ENCODE data around the gene UBR2.
"Not testable (repeated sequence)": the region's sequence is repeated elsewhere in the genome, so short reads cannot be mapped to it uniquely, and the experiment has no call there.

Gene UBR2

GRCh38 chr6:42598300-42598699 is 34.5 kb downstream of the UBR2 start:
- TF ChIP-seq CTCF (IDR thresholded peaks at IDR 0.05; ENCODE audit: low read depth, low read length), result no peak
- Histone ChIP-seq H3K9me3 (no peaks in the 10 kb centered on the region; the same call in 1 of the 2 replicates), H3K4me3 (ENCODE audit: low read depth, low read length) (no peak overlapping the region), H3K4me1 (no peaks in the 10 kb centered on the region), H3K36me3 (no peaks in the 10 kb centered on the region), H3K27me3 (no peaks in the 10 kb centered on the region)
- no peak for DNase-seq

- H3K27me3 ChIP-seq, result no peaks in the 10 kb centered on the region
- H3K9me3 ChIP-seq, result no peaks in the 10 kb centered on the region; the same call in 1 of the 2 replicates
- H3K4me3 ChIP-seq (ENCODE audit: low read depth, low read length), result no peak overlapping the region
- no peak for TF ChIP-seq CTCF (IDR thresholded peaks at IDR 0.05; ENCODE audit: low read depth, low read length)
- no peak for DNase-seq
- no peaks in the 10 kb centered on the region for H3K4me1 ChIP-seq
- H3K36me3 ChIP-seq, result no peaks in the 10 kb centered on the region
Observed at GRCh38 chr6:42599558-42599957, 35.7 kb downstream of the UBR2 start.

- no peaks in the 10 kb centered on the region for H3K9me3 ChIP-seq
- DNase-seq, result no peak
- no peaks in the 10 kb centered on the region; the same call in 1 of the 2 replicates for H3K36me3 ChIP-seq
- TF ChIP-seq CTCF (IDR thresholded peaks at IDR 0.05; ENCODE audit: low read depth, low read length), result no peak
- no peaks in the 10 kb centered on the region for H3K4me1 ChIP-seq
- H3K27me3 ChIP-seq, result no peaks in the 10 kb centered on the region
- H3K4me3 ChIP-seq (ENCODE audit: low read depth, low read length), result no peak overlapping the region
Observed at GRCh38 chr6:42604150-42604549, 40.3 kb downstream of the UBR2 start.

- H3K36me3 ChIP-seq; H3K4me3 ChIP-seq (ENCODE audit: low read depth, low read length); H3K4me1 ChIP-seq; DNase-seq; H3K9me3 ChIP-seq; H3K27me3 ChIP-seq: not testable (repeated sequence)
Observed at GRCh38 chr6:42604699-42605098, 40.9 kb downstream of the UBR2 start.

GRCh38 chr6:42610416-42610815 is 46.6 kb downstream of the UBR2 start:
- H3K36me3 ChIP-seq, result peaks cover 2% of the 10 kb centered on the region
- no peaks in the 10 kb centered on the region for H3K27me3 ChIP-seq
- H3K4me1 ChIP-seq, result no peaks in the 10 kb centered on the region
- DNase-seq, result no peak
- no peak for TF ChIP-seq CTCF (IDR thresholded peaks at IDR 0.05; ENCODE audit: low read depth, low read length)
- no peaks in the 10 kb centered on the region for H3K9me3 ChIP-seq
- H3K4me3 ChIP-seq (ENCODE audit: low read depth, low read length), result no peak overlapping the region

- H3K36me3 ChIP-seq, result peaks cover 7% of the 10 kb centered on the region
Observed at GRCh38 chr6:42615518-42615917, 51.7 kb downstream of the UBR2 start.

More at GRCh38 chr6:42615518-42615917, 51.7 kb downstream of the UBR2 start:
- Histone ChIP-seq H3K9me3 (no peaks in the 10 kb centered on the region), H3K27me3 (no peaks in the 10 kb centered on the region), H3K4me3 (ENCODE audit: low read depth, low read length) (no peak overlapping the region), H3K4me1 (no peaks in the 10 kb centered on the region)
- no peak for TF ChIP-seq CTCF (IDR thresholded peaks at IDR 0.05; ENCODE audit: low read depth, low read length)
- DNase-seq, result no peak
